ENCODE results near the gene NOC4L.
A peak's percentile ranks its signal among the peaks of the same experiment; 100 is the strongest.
"Not testable (repeated sequence)": the region's sequence is repeated elsewhere in the genome, so short reads cannot be mapped to it uniquely, and the experiment has no call there.

The NOC4L gene

DNA sequence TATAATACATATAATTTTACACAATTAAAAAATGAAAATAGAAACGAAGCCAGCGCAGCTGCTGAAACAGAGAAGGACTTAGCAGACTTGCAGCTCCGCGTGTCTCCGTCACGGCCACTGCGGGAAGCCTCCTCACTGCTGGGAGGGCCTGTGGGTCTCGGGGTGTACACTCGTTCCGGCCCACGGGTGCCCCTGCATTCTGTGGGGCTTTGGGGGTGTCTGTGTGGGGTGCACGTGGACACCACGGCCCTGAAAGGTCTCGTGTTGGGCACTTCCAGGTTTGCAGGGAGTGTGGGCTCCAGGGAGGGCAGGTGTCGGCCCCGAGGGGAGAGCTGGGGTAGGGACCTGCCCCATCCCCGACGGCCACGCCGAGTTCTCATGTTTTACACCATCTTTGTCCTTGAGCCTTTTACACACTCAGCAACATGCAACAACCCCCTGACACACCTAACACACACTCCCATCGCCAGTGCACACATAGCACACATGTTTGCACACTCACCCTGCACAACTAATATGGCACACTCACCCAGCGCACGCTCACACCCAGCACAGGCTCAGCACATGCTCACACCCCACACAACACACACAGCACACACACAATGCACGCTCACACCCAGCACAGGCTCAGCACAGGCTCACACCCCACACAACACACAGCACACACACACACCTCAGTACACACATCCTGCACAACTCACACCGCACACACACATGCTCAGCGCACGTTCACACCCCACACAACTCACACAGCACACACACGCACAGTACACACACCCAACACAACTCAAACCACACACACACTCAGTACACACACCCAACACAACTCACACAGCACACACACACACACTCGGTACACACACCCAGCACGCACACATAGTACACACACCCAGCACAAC is 36.6 kb downstream of the NOC4L start:
- no peak for DNase-seq

DNA sequence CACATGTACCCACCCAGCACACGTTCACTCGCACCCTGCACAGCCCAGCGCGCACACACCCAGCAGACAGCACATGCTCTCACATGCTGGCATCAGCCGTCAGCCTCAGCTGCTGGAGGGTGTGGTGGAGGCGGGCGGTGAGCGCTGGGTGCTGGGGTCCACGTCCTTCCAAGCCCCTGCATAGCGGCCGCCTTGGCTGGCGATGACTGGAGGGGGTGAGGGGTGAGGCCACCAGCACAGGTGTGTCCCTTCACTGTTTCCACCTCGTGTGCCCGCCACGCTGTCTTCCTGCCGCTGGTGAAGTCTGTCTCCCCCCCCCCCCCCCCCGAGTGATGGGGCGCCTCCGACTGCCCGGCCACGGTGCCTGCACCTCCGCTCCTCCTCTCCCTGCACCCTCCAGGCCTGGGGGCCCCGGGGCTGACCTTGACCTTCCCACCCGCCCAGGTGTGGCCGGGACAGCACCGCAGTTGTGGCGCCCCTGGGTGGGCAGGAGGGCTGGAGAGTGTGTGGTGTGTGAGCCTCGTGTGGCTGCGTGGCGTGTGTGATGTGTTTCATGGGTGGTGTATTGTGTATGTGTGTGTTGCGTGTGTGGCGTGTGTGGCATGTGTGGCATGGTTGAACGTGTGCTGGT is 37.4 kb downstream of the NOC4L start:
- DNase-seq: no peak

DNA sequence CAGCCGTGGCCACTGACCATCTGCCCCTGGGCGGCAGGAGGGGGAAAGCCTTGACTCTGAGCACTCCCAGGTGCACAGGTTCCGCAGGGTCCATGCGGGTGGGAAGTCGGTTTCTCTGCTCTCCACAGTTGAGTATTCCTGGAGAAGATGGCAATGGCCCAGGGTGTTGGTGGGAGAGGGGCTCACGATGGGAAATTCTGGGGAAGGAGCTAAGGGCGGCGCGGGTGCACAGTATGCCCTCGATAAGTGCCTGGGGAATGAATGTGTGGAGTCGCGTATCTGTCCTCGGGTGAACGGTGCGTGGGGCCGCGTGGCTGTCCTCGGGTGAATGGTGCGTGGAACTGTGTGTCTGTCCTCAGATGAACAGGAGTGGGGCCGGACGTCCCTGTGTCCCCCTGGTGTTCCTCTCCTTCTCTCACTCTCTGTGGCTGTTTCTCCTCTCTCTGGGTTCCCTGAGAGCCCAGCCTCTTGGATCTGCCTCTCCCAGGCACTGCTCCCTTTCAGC is 38.0 kb downstream of the NOC4L start:
- no peak for DNase-seq

DNA sequence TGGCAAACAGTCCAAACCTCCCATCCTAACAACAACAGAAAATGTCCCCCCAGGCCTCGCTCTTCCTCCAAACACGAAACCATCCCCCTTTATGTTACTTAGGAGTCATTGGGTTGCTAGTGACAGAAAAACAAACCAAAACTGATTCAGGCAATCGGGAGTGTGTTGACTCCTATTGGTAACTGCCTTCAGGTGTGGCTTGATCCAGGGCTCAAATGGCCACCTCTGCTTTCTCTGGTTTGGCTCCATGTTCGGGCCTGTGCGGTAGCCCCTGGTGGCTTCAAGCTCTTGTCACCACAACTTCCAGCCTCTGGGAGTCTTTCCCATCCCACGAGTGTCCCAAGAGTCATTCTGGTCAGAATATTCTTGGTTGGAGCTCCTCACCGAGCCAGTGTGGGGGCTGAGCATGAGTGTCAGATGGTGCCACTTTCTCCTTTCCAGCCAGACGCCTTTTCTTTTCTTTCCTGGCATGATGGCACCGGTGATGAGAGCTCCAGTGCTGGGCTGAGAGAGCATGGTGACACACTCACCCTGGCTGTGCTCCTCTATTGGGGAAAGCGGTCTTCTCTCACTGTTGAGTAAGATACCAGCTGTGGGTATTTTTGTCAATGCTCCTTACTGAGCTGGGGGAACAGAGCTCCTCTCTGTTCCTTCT is 38.6 kb downstream of the NOC4L start:
- DNase-seq: peak in 11 of 58 donors; percentile 12 to 51 (median 35)

DNA sequence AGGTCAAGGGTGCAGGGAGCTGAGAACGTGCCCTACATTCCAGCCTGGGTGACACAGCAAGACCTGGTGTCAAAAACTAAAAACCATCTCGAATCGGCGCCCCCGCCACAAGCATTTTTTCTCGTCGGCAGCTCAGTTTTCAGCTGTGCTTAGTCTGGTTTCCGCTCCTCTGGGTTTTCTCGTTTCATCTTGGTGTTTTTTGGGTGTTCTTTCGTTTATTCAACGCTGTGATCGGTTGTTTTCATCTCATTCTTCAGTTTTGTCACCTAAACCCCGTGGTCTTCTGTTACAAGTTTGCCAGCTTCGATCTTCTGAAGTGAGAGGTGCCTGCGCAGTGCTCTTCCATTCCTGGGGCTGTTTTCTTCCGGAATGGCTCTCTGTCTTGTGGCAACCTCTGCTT is 41.4 kb downstream of the NOC4L start:
- DNase-seq: no peak

DNA sequence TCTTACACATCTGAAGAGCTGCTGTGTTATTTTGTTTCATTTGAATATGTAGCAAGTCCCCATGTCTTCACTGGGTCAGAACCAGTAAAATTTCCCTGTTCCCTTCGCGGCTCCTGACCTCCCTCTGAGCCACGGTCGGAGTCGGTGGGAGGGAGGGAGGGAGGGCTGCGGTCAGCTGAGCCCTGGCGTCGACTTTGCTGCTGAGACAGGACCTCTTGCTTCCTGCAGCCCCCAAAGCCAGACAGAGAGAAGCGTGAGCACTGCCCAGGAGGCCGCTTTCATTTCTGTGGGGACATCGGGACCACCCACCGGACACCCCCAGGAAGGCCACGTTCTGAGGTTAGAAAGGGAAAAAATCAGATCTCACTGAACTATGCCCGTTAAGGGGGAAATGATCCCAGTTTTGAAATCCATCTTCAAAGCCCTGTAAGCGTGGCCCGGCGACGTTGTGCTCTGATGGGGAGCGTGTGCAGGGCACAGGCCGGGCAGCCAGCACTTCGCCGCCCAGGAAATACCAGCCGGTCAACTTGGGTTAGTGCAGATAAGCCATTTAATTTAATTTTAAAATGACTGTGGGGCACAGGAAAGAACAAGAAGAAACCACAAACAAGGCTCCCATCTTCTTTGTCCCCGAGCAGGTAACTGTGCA is 42.1 kb downstream of the NOC4L start:
- DNase-seq: no peak

DNA sequence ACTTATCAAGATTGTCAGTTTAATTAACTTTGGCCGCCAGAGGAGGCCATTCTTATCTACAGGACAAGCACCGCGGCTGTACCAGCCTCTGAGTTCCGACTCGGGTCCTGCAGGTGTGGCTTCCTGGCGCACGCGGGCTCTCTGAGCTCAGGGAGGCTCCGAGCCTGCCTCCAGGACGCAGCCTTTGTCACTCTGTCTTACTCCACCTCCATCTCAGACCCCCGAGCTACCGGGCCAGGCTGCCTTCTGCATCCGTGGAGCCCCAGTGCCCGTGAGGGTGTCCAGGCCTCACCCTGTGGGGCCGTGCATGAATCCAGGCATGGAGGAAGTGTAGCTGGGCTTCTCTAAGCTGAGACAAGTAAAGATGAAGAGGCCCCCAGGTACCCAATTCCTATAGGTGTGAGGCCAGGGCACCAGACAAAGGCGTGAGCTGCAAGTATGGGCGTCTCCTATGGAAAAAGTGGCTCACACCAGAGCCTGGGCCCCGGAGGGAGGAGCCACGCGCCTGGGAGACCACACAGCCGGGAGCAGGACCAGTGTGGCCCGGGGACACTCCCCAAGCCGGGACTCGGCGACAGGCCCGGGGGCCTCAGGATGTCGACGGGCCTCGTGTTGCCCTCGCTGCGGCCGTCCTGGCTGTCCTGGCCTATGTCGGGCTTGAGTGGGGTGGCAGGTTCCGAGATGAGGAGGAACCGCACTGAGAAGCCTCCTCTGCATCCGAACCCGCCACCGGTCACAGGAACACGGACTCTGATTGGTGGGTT is 42.8 kb downstream of the NOC4L start:
- no peak for DNase-seq

DNA sequence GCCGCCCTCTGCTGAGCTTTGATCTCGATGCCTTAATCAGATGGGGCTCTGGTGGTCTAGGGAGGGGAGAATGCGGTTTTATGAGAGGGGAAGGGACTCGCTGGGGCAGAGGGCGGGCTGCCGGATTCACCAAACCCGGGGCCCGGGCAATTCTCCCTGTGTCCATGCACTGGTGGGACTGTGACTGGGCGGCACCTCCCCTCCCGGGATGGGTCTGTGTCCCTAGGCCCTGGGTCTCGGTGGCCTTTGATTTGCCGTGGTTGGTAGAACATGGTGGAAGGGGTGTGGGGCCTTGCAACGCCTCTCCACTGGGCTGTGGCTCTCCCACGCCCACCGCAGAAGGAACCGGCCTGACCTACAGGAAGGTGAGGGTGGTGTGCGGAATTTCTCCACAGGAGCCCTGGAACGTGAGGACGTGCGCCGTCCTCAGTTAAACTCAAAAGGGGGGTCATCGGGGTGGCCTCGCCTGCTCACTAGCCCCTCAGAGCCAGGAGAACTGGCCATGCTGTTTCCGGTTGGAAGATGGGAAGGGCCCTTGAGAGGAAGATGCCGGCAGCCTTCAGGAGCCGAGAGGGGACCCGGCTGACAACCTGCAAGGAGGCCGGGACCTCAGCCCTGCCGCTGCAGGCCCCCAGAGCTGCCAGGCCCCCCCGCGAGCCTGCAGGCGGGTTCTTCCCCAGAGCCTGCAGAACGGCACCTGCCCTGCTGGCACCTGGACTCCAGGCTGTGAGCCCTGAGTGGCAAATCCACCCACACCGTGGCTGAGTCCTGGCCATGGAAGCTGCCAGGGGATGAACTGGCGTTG is 43.6 kb downstream of the NOC4L start:
- DNase-seq: no peak

DNA sequence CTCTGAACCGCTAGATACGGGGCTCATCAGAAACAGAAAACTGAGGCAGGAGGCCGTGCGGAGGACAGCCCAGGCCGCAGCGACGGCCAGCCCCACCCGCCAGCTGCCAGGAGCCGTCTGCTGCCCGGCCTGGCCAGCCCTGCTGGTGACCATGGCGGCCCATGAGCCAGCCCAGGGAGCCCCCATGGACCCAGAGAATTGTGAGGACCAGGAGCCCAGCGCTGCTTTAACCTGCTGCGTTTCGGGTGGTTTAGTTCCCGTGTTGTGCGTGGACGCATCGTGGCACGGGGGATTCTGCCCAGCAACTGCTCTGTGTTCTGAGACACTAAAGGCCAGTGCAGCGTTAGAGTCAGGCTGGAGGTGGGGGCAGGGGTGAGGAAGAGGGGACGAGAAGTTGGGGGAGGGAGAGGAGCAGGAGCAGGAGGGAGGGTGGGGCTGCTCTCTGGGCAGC is 44.2 kb downstream of the NOC4L start:
- no peak for DNase-seq

DNA sequence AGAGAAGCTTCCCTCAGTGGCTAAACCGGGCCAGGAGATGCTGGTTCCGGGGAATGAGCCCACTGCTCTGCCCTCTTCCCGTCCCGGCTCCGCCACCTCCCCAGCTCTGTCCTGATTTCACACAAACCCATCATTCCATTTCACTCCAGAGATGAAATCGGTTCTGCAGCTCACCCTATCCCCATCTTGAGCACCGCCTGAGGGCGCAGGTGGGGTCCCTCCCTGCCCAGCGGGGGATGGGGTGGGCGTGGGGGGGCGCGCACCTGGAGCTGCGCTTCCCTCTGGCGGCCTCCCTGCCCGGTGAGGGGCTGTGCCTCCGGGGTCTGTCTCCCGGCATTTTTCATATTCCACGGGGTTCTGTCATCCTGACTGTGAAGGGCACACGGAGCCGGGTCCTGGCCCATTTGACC is 44.7 kb downstream of the NOC4L start:
- DNase-seq: no peak

DNA sequence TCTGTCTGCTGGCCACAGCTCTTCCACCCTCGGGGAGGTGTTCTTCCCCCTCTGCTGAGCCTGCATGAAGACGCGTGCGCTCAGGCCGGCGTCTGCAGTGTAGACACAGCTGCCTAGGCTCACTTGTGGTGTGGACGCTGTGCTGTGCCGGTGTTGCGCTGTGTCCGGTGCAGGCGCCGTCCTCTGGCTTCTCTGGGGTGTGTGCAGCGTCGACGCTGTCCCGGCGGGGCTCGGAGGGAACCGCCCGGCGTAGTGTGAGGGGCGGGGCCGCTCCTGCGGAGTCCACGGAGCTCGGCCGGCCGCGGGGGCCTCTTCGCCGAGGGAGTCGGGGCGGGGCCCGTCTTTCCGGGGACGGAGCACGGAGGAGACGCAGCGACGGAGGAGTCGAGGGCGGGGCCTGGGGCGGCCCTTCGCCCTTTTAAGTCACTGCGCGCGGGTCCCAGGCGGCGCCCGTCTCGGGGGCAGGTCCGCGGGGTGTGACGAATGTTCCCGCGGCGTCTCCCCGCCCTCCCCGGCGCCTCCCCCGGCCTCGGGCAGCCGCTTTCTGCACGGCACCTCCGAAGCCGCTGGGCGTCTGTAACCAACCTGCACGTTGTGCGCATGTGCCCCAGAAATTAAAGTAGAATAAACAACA is 45.2 kb downstream of the NOC4L start:
- DNase-seq: peak in 52 of 58 donors; percentile 17 to 83 (median 60)

DNA sequence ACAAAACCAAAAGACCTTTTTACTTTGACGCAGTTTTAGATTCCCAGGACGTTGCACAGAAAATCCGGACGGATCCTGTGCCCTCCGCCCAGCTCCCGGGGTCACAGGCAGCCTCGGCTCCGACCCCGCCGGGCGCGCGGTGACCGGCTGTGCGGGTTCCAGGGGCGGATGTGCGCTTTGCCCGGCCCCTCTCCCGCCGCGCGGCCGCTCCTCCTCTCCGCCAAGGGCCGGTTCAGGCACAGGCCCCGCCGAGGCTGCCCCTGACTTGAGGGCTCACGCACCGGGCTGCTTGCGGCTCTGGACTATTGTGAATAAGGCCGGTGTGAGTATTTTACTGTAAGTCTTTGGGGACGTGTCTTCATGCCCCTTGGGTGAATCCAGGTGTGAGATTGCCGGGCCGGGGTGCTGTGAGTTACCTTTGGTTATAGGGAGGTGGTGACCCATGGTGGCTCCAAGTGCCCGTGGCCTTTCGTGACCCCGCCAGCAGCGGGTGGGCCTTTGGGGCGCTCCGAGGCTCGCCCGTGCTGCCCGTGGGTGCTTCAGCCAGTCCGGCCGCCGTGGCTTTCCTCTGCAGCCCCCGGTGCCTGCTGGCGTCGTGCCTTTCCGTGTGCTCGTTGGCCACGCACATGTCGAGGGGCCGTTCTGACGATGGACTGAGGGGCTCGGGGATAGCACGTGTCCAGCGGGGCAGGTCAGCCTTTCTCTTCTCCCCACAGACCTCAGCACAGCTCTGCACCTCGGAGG is 45.9 kb downstream of the NOC4L start:
- no peak for DNase-seq

DNA sequence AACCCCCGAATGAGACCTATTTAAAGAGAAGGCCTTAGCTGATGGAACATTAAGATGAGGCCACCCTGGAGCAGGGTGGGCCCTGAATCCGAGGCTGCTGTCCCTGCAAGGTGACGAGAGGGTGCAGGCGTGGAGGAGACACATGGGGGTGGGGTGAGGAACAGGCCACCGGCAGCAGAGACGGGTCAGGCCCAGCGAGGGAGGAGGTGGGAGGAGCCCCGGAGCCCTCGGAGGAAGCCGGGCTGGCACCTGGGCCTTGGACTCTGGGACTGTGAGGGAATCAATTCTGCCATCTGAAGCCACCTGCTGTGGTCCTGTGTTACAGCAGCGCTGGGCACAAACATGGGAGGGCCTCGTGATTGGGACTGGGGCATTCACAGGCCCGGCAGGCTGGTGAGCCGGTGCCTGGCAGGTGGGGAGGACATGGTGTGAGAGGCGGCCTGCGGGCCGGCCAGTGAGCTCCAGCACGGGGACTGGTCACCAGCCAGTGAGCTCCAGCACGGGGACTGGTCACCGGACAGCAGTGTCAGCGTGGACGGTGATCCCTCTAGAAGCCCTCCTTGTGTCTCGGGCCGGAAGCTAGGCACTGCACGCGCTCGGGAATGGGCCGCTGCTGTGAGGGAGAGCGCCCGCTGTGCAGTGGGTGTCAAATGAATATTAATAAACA is 46.7 kb downstream of the NOC4L start:
- no peak for DNase-seq

DNA sequence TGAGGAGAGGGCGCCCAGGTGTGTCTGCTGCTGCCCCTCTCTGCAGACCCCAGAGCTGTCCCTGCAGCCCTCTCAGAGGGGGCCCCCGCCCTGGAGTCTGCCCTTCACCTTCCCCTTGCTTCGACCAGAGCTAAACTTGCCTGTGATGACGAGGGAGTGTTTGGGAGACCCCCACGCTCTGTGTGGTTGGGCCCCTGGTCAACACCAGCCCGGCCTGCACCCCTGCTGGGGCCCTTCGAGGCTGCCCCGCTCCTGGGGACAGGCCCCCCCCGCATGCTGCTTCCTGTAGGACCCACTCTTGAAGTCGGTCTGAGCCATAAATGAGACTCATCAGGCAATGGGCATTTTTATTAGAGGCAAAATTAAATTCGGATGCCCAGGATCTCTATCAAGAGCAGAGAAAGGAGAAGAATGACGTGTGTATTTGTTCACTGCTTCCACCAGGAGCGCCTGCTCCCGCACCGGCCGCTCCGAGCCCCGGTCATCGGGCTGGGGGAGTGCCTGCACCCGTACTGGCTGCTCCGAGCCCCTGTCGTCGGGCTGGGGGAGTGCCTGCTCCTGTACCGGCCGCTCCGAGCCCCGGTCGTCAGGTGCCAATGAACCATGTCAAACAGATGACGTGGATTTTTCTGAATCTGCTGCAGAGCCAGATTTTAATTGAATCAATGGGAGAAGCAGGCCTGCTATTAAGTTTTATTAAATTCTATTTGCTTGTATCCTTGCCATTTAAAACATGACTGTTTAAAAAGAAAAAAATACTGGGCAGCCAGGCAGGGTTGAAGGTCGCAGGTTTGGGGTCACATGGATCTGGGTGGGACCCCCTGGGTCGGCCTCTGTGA is 47.7 kb downstream of the NOC4L start:
- DNase-seq: no peak

DNA sequence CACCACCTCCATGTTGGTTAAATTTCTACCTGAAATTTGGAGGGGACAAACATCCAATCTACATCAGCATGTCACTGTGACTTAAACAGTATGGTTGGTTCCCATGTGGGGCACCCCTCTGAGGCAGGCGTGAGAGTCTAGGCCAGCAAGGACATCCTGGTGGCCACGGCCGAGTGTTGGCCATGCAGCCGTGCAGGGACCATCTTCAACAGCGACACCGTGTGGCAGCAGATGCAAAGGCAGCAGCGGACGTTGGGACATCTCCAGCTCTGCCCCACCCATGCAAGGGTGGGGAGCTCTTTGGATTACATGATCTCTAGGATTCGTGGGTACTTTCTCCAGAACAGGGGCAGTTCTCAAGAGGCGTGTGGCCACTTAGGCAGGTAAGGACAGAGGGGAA is 49.8 kb downstream of the NOC4L start:
- DNase-seq: no peak

DNA sequence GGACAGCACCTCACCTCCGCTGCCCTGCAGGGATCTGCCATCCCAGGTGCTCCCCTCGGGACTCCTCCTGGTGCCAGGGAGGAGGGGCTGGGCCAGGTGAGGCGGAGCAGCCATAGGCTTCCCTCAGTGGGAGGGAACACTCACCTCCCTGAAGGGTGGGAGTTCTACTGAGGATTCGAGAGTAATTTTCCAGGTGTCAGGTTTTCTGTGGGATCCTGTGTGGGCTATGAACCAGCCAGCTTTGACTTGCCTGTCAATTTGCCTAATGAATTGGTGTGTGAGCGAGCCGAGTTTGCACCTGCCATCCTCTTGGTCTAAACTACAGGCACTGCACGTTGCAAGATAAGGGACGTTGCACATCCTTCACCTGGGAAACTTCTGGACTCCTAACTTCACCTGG is 50.3 kb downstream of the NOC4L start:
- no peak for DNase-seq

DNA sequence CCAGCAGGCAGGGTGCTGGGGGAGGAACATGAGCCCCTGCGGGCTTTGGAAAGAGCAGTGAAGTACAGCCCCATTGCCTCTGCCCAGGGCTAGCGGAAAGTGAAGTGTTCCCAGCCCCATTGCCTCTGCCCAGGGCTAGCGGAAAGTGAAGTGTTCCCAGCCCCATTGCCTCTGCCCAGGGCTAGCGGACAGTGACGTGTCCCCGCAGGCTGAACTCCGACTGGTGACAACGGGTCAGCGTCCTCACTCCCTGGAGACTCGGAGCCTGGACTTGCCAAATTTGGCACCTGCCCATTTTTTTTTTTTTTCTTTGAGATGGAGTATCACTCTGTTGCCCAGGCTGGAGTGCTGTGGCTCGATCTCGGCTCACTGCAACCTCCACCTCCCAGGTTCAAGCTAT is 51.0 kb downstream of the NOC4L start:
- not testable (repeated sequence) for DNase-seq
